HG02884 (cell line): ENCODE results near the gene CDC26.
A peak's percentile ranks its signal among the peaks of the same experiment; 100 is the strongest.
"Not testable (repeated sequence)": the region's sequence is repeated elsewhere in the genome, so short reads cannot be mapped to it uniquely, and the experiment has no call there.

Experiments used
- ATAC-seq: cut with Tn5 transposase; IDR thresholded peaks from one replicate; pipeline ENCODE4 v1.9.1; 2021; ENCODE audit warnings: mild to moderate bottlenecking, moderate library complexity; ENCODE audit not compliant: unreplicated experiment

CDC26 gene

GRCh38 chr9:113244556-113244955 lies 30.8 kb downstream of the CDC26 start:
- ATAC-seq: no peak

DNA sequence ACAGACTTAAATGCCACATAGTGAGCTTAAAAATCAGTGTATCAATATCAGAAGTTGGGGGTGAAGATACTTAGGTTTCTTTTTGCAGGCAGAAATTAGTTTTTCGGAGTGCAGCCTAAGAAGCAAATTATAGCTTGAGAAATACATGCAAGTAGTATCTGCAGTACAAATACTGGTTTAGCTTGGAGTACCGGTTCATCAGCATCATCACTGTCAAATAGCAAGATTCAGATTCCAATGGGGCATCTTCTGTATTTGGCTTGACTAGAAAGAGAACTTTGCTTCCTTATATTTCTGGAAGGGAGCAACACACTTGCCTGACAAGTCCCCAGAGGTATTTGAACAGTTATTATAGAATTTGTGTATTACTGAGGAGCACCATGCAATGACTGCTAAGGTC lies 34.2 kb downstream of the CDC26 start:
- no peak for ATAC-seq

- ATAC-seq: no peak
Measured at GRCh38 chr9:113238859-113239232, 36.5 kb downstream of the CDC26 start.

DNA sequence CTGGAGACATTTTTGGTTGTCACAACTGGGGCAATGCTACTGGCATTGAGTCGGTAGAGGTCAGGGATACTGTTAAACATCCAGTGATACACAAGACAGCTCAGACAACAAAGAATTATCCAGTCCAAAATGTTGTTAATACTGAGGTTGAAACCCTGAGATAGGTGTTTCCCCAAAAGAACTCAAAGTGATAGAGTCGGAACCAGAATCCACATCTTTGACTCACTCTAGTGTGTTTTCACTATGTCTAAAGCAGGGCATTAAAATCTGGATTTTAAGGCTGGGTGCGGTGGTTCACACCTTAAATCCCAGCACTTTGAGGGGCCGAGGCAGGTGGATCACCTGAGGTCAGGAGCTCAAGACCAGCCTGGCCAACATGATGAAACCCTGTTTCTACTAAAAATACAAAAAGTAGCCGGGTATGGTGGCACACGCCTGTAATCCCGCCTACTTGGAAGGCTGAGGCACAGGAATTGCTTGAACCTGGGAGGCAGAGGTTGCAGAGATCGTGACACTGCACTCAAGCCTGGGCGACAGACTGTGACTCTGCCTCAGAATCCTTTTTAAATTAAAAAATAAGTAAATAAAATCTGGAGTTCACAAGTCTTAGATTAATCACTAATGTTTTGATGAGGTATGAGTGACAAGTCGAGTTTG lies 37.0 kb downstream of the CDC26 start:
- ATAC-seq: no peak

DNA sequence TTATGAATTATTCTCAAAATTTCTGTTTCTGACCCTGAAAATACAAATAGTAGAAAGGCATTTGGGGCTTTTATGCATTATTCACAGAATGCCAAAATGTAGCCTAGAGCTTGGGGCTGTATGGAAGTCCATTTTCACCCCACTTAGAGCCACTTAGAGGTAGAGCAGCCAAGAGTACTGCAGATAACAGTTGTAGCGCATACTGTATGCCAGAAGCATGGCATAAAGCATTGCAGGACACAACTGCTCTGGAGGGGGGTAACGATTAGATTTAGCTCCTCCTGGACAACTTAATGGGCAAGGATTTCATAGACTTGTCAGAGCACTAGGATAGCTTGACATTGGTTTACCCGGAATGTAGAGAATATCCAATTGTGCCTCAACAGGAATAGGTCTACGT lies 38.3 kb downstream of the CDC26 start:
- no peak for ATAC-seq

- not testable (repeated sequence) for ATAC-seq
Measured at GRCh38 chr9:113235701-113236255, 39.6 kb downstream of the CDC26 start.

GRCh38 chr9:113231701-113232100 lies 43.7 kb downstream of the CDC26 start:
- ATAC-seq: no peak

- ATAC-seq: no peak
Measured at GRCh38 chr9:113228130-113228665, 47.2 kb downstream of the CDC26 start.

DNA sequence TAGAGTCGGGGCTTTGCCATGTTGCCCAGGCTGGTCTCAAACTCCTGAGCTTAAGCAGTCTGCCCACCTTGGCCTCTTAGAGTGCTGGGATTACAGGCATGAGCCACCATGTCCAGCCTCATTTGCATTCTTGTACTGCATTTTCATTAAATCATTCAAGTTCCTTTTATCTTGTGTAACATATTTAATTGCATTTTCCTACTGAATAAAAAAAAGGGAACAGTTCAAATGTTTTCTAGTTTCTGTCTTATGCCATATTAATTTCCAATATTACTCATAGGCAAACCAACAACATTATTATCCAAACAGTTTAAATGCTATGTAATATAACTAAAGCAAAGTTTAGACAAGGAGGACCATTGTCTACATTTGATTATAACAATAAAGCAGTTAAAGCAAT lies 47.9 kb downstream of the CDC26 start:
- ATAC-seq: no peak

- ATAC-seq: no peak
Measured at GRCh38 chr9:113223963-113224362, 51.4 kb downstream of the CDC26 start.

DNA sequence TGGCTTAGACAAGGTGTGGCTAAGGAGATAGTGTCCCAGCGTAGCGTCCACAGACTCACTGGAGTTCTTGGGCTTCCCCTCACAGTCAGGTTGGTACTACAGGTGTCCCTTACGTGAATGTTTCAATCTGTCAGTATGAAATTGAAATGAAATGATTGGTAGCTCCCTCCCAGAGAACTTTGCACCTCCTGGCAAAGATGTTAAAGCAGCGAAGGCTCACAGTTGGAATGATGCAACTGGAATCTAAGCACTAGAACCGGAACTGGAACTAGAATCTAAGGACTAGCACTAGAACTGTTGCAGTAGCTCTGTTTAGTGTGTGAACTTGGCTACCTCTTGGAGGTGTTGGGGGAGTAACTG lies 52.9 kb downstream of the CDC26 start:
- no peak for ATAC-seq

DNA sequence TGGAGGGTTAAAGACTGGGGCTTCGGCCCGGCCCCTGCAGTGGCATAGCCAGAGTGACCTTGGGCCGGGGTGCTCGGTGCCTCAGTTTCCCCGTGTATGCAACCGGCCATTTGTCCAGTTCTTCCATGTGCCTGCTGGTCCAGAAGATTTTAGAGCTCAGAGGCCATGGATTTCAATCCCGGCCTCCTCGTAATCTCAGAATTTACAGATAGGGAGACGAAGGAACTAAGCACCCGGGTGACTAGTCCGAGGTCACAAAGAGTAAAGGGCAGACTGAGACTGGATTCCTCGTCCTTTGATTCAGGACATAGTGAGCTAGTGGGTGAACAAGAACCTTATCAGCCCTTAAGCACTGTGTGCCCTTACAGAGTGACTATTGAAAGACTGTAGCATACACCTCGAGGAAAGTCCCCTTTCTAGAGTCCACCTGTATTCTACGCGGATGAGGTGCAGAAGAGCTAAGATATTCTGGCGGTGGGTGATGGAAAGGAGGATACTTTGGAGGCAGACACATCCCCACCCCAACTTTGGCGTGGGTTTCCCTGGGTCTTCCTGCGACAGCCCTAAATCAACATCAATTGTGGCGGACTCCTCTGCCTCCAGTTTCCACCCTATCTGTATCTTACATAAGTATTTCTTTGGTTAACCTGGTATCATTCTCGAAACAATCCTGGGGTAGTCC lies 53.4 kb downstream of the CDC26 start:
- ATAC-seq: no peak

DNA sequence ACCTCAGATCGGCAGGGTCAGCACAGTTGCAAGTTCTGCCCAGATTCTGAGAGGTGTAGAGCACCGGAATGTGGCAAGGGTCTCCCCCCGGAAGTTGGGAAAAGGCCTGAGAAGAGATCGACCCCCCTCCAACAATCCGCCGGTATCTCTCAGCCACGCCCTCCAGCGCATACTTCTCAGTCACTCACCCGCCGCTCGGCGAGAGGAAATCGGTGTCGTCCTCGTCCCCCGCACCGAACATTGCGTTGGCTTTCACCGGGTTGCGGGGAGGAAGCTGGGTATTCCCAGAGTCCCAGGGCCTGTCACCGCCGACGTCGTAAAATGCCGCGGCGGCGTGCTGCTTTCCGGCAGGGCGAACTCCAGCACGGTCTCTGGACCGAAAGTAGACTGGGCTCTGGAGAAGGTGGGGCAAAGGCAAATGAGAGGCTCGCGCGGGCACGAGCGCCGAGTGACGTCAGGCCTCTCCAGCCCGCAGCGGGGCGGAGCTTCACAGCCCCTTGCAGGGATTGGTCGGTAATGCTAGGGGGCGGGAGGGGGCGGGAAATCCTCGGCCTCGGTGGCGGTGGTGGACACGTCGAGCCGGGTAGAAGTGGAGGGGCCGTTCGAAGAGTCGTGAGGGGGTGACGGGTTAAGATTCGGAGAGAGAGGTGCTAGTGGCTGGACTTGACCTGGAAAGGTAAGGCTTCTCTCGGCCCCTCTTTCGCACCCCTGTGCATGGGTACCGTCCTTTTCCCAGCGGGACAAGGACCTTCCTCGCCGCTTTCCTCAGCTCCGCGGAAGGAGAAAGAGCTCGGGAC lies 54.2 kb downstream of the CDC26 start, which contains the start of the genes FKBP15 and SLC31A1:
FKBP15 (minus strand) TSS at position 275 of the 797 bp plus-strand sequence; CDS start at position 241, 34 bp downstream.
SLC31A1 (plus strand) TSS at position 542 of the 797 bp plus-strand sequence. CDS start 34,605 bp downstream, outside the sequence.
- ATAC-seq: peak; percentile 71

GRCh38 chr9:113220467-113221002 lies 54.8 kb downstream of the CDC26 start:
- no peak for ATAC-seq

DNA sequence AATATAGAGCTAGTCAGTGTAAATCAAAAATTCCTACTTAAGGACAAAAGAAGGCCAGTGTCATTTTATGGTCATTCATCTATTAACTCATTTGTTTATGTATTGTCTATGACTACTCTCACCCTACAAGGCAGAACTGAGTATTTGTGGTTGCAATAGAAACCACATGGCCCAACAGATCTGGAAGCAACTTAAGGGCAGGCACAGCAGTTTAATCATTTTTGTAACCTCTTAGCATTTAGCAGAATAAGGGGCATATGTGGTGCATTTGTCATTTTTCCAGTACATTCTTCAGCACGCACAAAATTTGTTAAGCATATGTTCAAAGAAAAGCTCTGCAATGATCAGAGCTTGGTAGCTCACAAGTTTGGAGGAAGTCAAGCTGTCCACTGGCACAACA lies 55.4 kb downstream of the CDC26 start:
- ATAC-seq: peak; percentile 58

DNA sequence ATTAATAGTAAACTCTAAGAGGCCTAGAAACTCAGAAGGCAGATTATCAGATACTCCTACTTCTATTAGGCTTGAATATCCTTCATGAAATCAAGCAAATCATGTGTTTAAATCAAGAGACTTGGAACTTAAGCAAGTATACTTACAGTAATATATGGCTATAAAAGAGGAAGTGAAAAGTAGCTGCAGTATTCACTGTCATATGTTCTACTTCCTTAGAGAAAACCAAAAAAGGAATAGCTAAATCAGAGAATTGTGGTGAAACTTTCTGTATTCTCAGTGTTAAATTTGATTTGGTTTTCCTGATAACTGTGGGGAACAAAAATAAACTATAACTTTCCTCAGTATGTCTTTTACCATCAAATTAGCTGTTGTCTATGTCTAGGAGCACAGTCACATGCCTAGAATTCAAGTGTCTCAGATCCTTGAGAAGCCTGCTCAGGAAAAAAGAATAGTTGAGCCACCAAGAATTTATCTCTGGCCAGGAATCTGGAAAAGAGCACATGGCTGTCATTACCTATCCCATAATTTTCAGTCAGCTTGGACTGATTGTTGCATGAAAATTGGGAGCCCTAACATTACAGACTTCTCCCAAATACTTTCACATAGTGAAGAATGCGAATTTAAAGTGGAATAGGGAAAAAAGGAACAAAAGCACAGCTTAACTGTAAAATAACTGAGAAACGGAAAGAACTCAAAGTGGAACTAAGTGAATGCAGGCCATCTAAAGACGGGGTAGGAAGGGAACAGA lies 56.0 kb downstream of the CDC26 start:
- peak; percentile 39 for ATAC-seq
